Fibroblast of mammary gland (primary cell): Measurements from ENCODE around the gene RASGEF1C.

Source experiments
- DNase-seq: peaks from one replicate; pipeline ENCODE4 v3.0.0-alpha.2; 2010; ENCODE audit warnings: low read depth
- H3K4me3 ChIP-seq: 2 replicates; pipeline ENCODE4 v1.5.1; 2011; ENCODE audit warnings: low read depth, mild to moderate bottlenecking, low read length, moderate library complexity; ENCODE audit not compliant: control insufficient read depth
- TF ChIP-seq, protein P1 (sequence below): conservative IDR thresholded peaks from 2 replicates; pipeline ENCODE4 v1.5.1; 2011; ENCODE audit warnings: low read depth, low read length, inconsistent platforms; ENCODE audit not compliant: control insufficient read depth, insufficient read depth

RASGEF1C gene

DNA sequence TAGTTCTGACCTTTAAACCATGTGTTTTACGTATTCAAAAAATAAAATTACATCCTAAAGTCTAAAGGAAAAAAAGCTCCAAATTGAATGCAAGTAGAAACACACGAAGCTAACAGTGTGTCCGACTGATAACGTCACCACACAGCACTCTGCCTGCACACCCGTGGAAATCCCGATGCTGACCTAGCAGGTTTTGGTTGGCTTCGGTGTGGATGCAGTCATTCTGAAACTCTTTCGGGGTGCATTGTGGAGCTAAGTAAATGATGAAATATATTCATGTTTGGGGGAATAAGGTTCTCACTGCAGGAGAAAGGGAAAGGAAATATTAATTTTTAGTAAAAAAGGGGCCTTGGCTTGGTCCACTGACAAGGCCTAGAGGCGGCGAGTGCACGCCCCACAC is 2.0 kb downstream of the RASGEF1C start:
- DNase-seq: no peak
- TF ChIP-seq, protein P1, sequence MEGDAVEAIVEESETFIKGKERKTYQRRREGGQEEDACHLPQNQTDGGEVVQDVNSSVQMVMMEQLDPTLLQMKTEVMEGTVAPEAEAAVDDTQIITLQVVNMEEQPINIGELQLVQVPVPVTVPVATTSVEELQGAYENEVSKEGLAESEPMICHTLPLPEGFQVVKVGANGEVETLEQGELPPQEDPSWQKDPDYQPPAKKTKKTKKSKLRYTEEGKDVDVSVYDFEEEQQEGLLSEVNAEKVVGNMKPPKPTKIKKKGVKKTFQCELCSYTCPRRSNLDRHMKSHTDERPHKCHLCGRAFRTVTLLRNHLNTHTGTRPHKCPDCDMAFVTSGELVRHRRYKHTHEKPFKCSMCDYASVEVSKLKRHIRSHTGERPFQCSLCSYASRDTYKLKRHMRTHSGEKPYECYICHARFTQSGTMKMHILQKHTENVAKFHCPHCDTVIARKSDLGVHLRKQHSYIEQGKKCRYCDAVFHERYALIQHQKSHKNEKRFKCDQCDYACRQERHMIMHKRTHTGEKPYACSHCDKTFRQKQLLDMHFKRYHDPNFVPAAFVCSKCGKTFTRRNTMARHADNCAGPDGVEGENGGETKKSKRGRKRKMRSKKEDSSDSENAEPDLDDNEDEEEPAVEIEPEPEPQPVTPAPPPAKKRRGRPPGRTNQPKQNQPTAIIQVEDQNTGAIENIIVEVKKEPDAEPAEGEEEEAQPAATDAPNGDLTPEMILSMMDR: no peak
- H3K4me3 ChIP-seq: no peak overlapping the region

DNA sequence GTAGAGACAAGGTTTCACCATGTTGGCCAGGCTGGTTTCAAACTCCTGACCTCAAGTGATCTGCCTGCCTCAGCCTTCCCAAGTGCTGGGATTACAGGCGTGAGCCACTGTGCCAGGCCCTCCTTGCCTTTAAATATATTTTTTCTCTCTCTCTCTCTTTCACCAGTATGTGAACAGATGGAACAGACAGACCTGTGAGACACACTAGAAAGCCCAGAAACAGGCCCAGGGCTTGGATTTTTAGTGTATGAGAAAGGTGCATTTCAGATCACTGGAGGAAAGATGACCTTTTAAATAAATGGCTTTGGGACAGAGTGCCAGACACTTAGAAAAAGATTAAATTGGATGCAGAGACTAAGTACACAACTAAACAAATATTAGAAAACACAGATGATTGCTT is 3.1 kb downstream of the RASGEF1C start:
- TF ChIP-seq, protein P1: no peak
- no peak for DNase-seq
- H3K4me3 ChIP-seq: no peak overlapping the region

DNA sequence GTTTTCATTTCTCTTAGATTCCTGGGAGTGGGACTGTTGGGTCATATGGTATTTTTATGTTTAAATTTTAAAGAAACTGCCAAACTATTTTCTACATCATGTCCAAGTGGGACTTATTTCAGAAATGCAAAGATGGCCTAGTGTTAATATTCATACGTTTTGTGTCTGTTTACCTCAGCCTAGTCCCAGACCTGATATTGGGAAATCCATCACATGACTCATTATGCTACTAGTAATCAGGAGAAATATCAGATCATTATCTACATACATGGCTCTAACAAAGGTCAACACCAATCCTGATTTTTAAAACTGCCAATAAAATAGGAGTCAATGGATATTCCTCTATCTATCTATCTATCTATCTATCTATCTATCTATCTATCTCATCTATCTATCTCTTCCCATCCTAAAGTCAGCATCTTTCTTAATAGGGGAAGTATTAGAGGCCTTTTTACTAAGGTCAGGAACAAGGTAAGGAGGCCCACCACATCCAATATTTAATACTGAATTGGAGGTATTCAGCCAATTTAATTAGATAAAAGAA is 4.7 kb downstream of the RASGEF1C start:
- DNase-seq: no peak
- TF ChIP-seq, protein P1: no peak
- H3K4me3 ChIP-seq: no peak overlapping the region

DNA sequence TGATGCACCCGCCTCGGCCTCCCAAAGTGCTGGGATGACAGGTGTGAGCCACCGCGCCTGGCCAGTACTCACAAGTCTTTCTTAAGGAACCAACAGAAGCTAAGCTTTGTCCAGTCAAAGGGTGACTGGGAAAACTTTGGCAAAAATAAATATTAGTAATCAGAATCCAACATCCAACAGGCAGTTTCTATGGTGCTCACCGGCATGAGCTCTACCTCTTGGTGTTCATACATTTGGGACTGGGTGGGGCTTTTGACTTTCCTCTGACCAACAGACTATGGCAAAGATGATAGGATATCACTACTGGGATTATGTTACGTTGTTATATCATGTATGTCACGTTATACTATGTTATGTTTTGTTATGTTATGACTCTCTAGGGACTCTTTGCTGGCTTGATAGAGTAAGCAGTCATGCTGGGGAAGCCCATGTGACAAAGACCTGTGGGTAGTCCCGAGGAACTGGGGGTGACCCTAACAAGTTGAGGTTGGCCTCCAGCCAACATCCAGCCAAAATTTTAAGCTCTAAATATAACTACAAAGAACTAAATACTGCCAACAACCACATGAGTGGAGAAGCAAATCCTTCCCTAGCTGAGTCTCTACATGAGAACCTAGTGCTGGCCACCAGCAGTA is 6.0 kb downstream of the RASGEF1C start:
- peak; percentile 8 for DNase-seq
- TF ChIP-seq, protein P1: no peak
- H3K4me3 ChIP-seq: no peak overlapping the region

DNA sequence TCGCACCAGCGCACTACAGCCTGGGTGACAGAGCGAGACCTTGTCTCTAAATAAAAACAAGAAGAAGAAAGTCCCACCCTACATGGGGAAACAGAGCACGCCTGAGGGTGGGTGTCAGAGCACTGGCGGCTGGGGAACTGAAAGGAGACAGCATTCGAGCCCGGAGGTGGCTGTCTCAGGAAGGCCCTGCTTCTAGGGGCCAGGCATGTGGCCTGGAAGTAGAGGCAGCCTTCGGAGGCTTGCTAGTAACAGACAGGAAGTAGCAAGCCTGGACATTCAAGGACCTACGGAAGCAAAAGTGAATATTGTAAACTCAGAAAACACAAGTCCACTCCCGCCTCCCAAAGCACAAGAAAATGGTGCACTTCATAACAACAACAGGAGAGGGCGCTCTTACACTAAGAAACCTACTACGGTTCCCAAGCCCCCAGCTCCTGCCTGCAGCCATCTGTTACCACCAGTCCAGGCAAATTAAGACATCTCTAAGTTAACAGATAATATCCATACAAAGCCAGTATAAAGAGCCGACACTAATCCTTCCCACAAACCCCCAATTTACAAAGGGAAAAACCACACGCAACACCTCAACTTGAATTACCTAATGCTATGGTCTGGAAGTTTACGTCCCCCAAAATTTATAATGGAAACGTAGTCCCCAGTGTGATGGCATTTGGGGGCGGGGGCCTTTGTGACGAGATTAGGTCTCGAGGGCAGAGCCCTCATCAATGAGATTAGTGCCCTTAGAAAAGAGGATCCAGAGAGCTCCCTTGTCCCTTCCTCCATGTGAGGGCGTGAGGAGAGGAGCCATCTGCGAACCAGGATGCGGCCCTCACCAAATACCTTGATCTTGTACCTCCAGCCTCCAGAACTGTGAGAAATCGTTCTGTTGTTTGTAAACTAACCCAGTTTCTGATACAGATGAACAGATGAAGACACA is 7.7 kb downstream of the RASGEF1C start:
- H3K4me3 ChIP-seq: no peak overlapping the region
- peak; percentile 28 for DNase-seq
- TF ChIP-seq, protein P1: peak; percentile 34

DNA sequence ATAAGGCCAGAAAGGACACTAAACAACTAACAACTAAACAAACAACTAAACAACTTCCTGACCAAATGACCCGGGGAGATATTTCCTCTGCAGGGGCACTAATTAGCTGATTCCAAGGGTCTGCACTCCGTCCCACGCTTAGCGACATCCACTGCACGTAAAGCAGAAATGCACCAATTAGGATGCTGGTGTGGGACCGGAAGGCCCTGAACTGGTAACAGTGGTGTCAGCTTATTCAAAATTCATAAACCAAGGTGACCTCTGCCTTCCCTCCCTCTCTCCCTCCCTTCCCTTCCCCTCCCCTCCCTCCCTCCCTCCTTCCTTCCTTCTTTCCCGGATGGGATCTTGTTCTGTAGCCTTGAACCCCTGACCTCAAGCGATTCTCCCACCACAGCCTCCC is 9.6 kb downstream of the RASGEF1C start:
- no peak for DNase-seq
- H3K4me3 ChIP-seq: no peak overlapping the region
- TF ChIP-seq, protein P1: no peak
